ENCODE data around the gene DCAF17.

- TF ChIP-seq POLR2A (IDR thresholded peaks at IDR 0.05; ENCODE audit: low read depth, low read length) (no peak), POLR2AphosphoS5 (IDR thresholded peaks at IDR 0.05; ENCODE audit: low read depth, low read length) (no peak), PAX5 (IDR thresholded peaks at IDR 0.05; ENCODE audit: insufficient read depth, low read length, severe bottlenecking) (no peak)
These were observed 47.4 kb upstream of the DCAF17 start for GRCh38 chr2:171386627-171387026.
